Measurements from ENCODE around the gene RNF213. TPM values are rescaled to one million over a fixed set of nuclear protein-coding genes. Genes with fewer than 3 reads are reported as not detected.
"Not testable (repeated sequence)": the region's sequence is repeated elsewhere in the genome, so short reads cannot be mapped to it uniquely, and the experiment has no call there.

The RNF213 gene
- total RNA-seq, 1 donor, result 198 TPM

DNA sequence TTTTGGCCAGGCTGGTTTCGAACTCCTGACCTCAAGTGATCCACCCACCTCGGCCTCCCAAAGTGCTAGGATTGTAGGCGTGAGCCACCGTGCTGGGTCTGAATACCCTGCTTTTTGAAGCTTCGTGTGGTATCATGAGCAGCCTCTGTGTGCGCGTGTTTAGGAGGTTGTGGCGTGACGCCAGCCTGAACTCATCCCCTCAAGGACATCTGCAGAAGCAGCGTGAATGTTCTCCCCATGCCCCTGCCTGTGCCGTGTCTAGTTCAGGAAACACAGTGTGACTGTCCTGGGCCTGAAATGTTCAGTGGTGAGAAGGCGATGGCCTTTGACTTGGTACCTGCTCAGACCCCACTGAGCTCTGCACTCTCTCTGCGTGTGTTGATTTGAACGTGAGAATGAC lies 35.6 kb downstream of the RNF213 start:
- no peak overlapping the region for H3K4me3 ChIP-seq (ENCODE audit: low read depth, low read length)
- TF ChIP-seq, protein P1, sequence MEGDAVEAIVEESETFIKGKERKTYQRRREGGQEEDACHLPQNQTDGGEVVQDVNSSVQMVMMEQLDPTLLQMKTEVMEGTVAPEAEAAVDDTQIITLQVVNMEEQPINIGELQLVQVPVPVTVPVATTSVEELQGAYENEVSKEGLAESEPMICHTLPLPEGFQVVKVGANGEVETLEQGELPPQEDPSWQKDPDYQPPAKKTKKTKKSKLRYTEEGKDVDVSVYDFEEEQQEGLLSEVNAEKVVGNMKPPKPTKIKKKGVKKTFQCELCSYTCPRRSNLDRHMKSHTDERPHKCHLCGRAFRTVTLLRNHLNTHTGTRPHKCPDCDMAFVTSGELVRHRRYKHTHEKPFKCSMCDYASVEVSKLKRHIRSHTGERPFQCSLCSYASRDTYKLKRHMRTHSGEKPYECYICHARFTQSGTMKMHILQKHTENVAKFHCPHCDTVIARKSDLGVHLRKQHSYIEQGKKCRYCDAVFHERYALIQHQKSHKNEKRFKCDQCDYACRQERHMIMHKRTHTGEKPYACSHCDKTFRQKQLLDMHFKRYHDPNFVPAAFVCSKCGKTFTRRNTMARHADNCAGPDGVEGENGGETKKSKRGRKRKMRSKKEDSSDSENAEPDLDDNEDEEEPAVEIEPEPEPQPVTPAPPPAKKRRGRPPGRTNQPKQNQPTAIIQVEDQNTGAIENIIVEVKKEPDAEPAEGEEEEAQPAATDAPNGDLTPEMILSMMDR (IDR thresholded peaks at IDR 0.05; ENCODE audit: insufficient read depth, low read depth, low read length), result no peak
- DNase-seq (ENCODE audit: low read depth), result no peak

GRCh38 chr17:80297996-80298560 lies 37.4 kb downstream of the RNF213 start:
- no peak for DNase-seq (ENCODE audit: low read depth)
- no peak overlapping the region for H3K4me3 ChIP-seq (ENCODE audit: low read depth, low read length)
- TF ChIP-seq, protein P1 (IDR thresholded peaks at IDR 0.05; ENCODE audit: insufficient read depth, low read depth, low read length), result no peak

DNA sequence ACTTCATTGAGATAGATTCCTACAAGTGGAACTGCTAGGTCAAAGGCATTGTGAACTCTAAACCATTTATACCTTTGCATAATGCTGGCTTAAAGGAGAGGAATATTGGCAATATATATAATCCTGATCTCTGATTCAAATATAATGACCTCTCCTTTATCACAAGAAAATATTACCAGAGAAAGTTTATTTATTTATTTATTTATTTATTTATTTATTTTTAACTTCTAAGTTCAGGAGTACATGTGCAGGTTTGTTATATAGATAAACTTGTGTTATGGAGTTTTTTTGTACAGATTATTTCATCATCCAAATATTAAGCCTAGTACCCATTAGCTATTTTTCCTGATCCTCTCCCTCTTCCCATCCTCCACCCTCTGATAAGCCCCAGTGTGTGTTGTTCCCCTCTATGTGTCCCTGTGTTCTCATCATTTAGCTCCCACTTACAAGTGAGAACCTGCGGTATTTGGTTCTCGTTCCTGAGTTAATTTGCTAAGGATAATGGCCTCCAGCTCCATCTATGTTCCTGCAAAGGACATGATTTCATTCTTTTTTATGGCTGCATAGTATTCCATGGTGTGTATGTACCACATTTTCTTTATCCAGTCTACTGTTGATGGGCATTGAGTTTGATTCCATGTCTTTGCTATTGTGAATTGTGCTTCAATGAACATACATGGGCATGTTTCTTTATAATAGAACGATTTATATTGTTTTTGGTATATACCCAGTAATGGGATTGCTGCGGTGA lies 38.9 kb downstream of the RNF213 start:
- not testable (repeated sequence) for DNase-seq (ENCODE audit: low read depth); H3K4me3 ChIP-seq (ENCODE audit: low read depth, low read length)

GRCh38 chr17:80300756-80301155 lies 40.1 kb downstream of the RNF213 start:
- not testable (repeated sequence) for DNase-seq (ENCODE audit: low read depth); H3K4me3 ChIP-seq (ENCODE audit: low read depth, low read length)

DNA sequence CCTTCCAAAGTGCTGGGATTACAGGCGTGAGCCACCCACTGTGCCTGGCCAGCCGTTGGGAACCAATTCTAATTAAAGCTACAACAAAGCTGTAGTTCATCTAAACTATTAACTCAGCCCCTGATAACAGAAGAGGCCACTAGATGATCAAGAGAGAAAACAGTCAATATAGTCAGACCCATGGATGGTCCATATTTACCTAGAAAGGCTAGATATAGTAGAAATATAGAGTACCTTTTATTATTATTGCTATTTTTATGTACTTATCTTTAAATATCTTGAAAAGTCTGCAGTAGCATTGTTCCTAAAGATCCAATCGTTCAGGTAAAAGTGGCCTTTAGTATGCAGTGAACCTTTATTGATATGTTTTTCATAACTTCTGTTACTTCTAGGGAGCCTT lies 43.2 kb downstream of the RNF213 start:
- TF ChIP-seq, protein P1 (IDR thresholded peaks at IDR 0.05; ENCODE audit: insufficient read depth, low read depth, low read length), result no peak

DNA sequence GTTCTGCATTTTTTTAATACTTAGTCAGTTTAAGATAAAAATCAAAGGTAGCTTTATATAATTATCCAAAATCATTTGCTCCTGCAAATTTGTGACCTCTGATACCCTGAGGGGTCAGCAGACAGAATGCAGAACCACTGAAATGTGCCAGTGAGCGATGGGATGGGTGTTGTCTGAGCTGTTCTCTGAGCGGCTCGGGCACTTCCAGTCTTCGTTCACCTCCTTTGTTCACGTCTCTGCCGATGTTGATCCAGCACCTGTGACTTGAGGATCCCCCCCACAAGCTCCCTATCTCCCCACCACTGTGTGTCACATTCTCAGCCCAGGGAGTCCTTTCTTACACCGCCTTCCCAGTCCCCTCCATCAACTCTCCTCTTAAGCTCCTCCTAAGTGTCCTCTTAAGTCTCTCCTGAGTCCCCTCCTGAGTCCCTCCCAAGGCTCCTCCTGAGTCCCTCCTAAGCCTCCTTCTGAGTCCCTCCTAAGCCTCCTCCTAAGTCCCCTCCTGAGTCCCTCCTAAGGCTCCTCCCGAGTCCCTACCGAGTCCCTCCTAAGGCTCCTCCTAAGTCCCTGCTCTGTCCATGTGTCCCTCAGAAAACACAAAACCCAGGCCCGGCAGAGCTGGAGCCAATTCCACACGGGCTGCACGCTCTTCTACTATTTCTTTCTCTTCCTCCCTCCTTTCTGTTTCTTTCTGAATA lies 47.5 kb downstream of the RNF213 start:
- DNase-seq (ENCODE audit: low read depth), result no peak
- TF ChIP-seq, protein P1 (IDR thresholded peaks at IDR 0.05; ENCODE audit: insufficient read depth, low read depth, low read length), result no peak
- H3K4me3 ChIP-seq (ENCODE audit: low read depth, low read length), result no peak overlapping the region

More for the DNA sequence above, 43.2 kb downstream of the RNF213 start:
- DNase-seq (ENCODE audit: low read depth), result no peak
- no peak overlapping the region for H3K4me3 ChIP-seq (ENCODE audit: low read depth, low read length)

- no peak overlapping the region for H3K4me3 ChIP-seq (ENCODE audit: low read depth, low read length)
- TF ChIP-seq, protein P1 (IDR thresholded peaks at IDR 0.05; ENCODE audit: insufficient read depth, low read depth, low read length), result no peak
- peak; percentile 80 for DNase-seq (ENCODE audit: low read depth)
Measured at GRCh38 chr17:80308692-80309517, 48.3 kb downstream of the RNF213 start.

Measured in fibroblast of villous mesenchyme (primary cell).